Parathyroid adenoma (tissue), 2 donors: ENCODE measurements around the gene CHRNA9.

ENCODE experiments used
- H2AFZ ChIP-seq: fragments of 300-600 bp; sonication (generic); one replicate; pipeline ENCODE4 v1.7.0; 2017; ENCODE audit warnings: antibody characterized with exemption, mild to moderate bottlenecking
- H3K27ac ChIP-seq: fragments of 300-600 bp; sonication (generic); one replicate; pipeline ENCODE4 v1.7.0; 2017
- H3K27me3 ChIP-seq: fragments of 300-600 bp; sonication (generic); one replicate; pipeline ENCODE4 v1.7.0; 2017; ENCODE audit warnings: low read length; ENCODE audit not compliant: control insufficient read depth, insufficient read depth
- H3K36me3 ChIP-seq: fragments of 300-600 bp; sonication (generic); one replicate; pipeline ENCODE4 v1.7.0; 2017; ENCODE audit warnings: low read length; ENCODE audit not compliant: control insufficient read depth, insufficient read depth
- H3K4me1 ChIP-seq: fragments of 300-600 bp; sonication (generic); one replicate; pipeline ENCODE4 v1.7.0; 2017; ENCODE audit warnings: control low read depth
- H3K4me2 ChIP-seq: fragments of 300-600 bp; sonication (generic); one replicate; pipeline ENCODE4 v1.7.0; 2017; ENCODE audit warnings: low read length
- H3K4me3 ChIP-seq: fragments of 300-600 bp; sonication (generic); one replicate; pipeline ENCODE4 v1.7.0; 2017; ENCODE audit warnings: low read depth, low read length
- H3K79me2 ChIP-seq: fragments of 300-600 bp; sonication (generic); one replicate; pipeline ENCODE4 v1.7.0; 2017; ENCODE audit warnings: control low read depth
- H3K9ac ChIP-seq: fragments of 300-600 bp; sonication (generic); one replicate; pipeline ENCODE4 v1.7.0; 2017; ENCODE audit warnings: mild to moderate bottlenecking
- H3K9me3 ChIP-seq: fragments of 300-600 bp; sonication (generic); one replicate; pipeline ENCODE4 v1.7.0; 2017; ENCODE audit warnings: low read length; ENCODE audit not compliant: control insufficient read depth
- CTCF ChIP-seq: fragments of 300-600 bp; sonication (generic); IDR thresholded peaks from one replicate; pipeline ENCODE4 v1.7.0; 2017; ENCODE audit warnings: antibody characterized with exemption, mild to moderate bottlenecking
- donor health status: primary hyperparathyroidism.

The CHRNA9 gene

GRCh38 chr4:40299811-40300292, 35.3 kb upstream of the CHRNA9 start:
- Histone ChIP-seq H3K4me2 (no peak overlapping the region), H2AFZ (no peak overlapping the region), H3K27ac (no peak overlapping the region), H3K9ac (no peak overlapping the region), H3K36me3 (no peaks in the 10 kb centered on the region), H3K9me3 (no peaks in the 10 kb centered on the region), H3K27me3 (no peaks in the 10 kb centered on the region), H3K79me2 (no peaks in the 10 kb centered on the region), H3K4me1 (peaks cover 2% of the 10 kb centered on the region), H3K4me3 (no peak overlapping the region)
- TF ChIP-seq CTCF, result no peak

- Histone ChIP-seq H2AFZ (no peak overlapping the region), H3K36me3 (no peaks in the 10 kb centered on the region), H3K27me3 (no peaks in the 10 kb centered on the region), H3K4me2 (no peak overlapping the region), H3K9ac (no peak overlapping the region), H3K27ac (no peak overlapping the region), H3K79me2 (no peaks in the 10 kb centered on the region), H3K4me3 (no peak overlapping the region), H3K4me1 (peaks cover 2% of the 10 kb centered on the region), H3K9me3 (no peaks in the 10 kb centered on the region)
- no peak for TF ChIP-seq CTCF
Observed at GRCh38 chr4:40300371-40301162, 34.6 kb upstream of the CHRNA9 start.

GRCh38 chr4:40301603-40302002, 33.5 kb upstream of the CHRNA9 start:
- Histone ChIP-seq H3K4me2 (no peak overlapping the region), H3K79me2 (no peaks in the 10 kb centered on the region), H3K36me3 (no peaks in the 10 kb centered on the region), H3K27me3 (no peaks in the 10 kb centered on the region), H3K4me3 (no peak overlapping the region), H3K4me1 (peaks cover 2% of the 10 kb centered on the region), H2AFZ (peak overlapping the region; percentile 69), H3K9me3 (no peaks in the 10 kb centered on the region), H3K9ac (no peak overlapping the region), H3K27ac (no peak overlapping the region)
- TF ChIP-seq CTCF, result no peak

- Histone ChIP-seq H3K9ac (no peak overlapping the region), H3K4me1 (peaks cover 2% of the 10 kb centered on the region), H3K36me3 (no peaks in the 10 kb centered on the region), H3K79me2 (no peaks in the 10 kb centered on the region), H2AFZ (no peak overlapping the region), H3K9me3 (no peaks in the 10 kb centered on the region), H3K4me2 (no peak overlapping the region), H3K4me3 (no peak overlapping the region), H3K27me3 (no peaks in the 10 kb centered on the region), H3K27ac (no peak overlapping the region)
- TF ChIP-seq CTCF, result no peak
Observed at GRCh38 chr4:40303751-40304150, 31.4 kb upstream of the CHRNA9 start.
